Suprapubic skin (tissue), 4 donors: ENCODE data around the gene ANKRD33. TPM values are rescaled to one million over a fixed set of nuclear protein-coding genes. Genes with fewer than 3 reads are reported as not detected.

ENCODE experiments used
- DNase-seq, 2 donors: peaks; one replicate each; pipeline ENCODE4 v3.0.0-alpha.2; 2019; ENCODE audit warnings: low spot score in 2 of 2
- H3K27ac ChIP-seq: fragments of 200-600 bp; sonication (generic); one replicate; pipeline ENCODE4 v1.5.1; 2019
- H3K27me3 ChIP-seq: fragments of 200-600 bp; sonication (generic); one replicate; pipeline ENCODE4 v1.5.1; 2019
- H3K36me3 ChIP-seq: fragments of 200-600 bp; sonication (generic); one replicate; pipeline ENCODE4 v1.5.1; 2019
- H3K4me1 ChIP-seq: fragments of 200-600 bp; sonication (generic); one replicate; pipeline ENCODE4 v1.5.1; 2019
- H3K4me3 ChIP-seq: fragments of 200-600 bp; sonication (generic); one replicate; pipeline ENCODE4 v1.5.1; 2019; ENCODE audit warnings: mild to moderate bottlenecking
- H3K9me3 ChIP-seq: fragments of 200-600 bp; sonication (generic); one replicate; pipeline ENCODE4 v1.5.1; 2019
- CTCF ChIP-seq, 2 donors: fragments of 200-600 bp in 1 of 2; fragments of 450-650 bp in 1 of 2; sonication (generic) in 1 of 2; IDR thresholded peaks; one replicate each; pipeline ENCODE4 v1.5.1; 2016 to 2019; ENCODE audit warnings: antibody characterized with exemption in 2 of 2, mild to moderate bottlenecking in 1 of 2, moderate library complexity in 1 of 2
- EP300 ChIP-seq: sonication (generic); formaldehyde crosslinking; IDR thresholded peaks from one replicate; pipeline ENCODE4 v1.6.1; 2017; ENCODE audit warnings: antibody characterized with exemption
- POLR2A ChIP-seq, 2 donors: fragments of 450-650 bp; IDR thresholded peaks; one replicate each; pipeline ENCODE4 v1.6.1; 2017; ENCODE audit warnings: antibody characterized with exemption in 2 of 2, mild to moderate bottlenecking in 2 of 2, moderate library complexity in 2 of 2
- POLR2AphosphoS5 ChIP-seq, 3 donors: sonication (generic); formaldehyde crosslinking; IDR thresholded peaks; one replicate each; pipeline ENCODE4 v1.6.1; 2017; ENCODE audit warnings: antibody characterized with exemption in 3 of 3
- WGBS: methylation state at CpG from one replicate; pipeline ENCODE4 v1.1.5; 2018; 5-methylcytosine and 5-hydroxymethylcytosine counted together
- total RNA-seq, 4 donors: library from RNA; depleted of rRNA; stranded (reverse); fragments of >200 nt; gene quantifications; one replicate each; pipeline ENCODE4 v1.1.0, GENCODE V29; 2016

Gene ANKRD33
- total RNA-seq, result not detected

GRCh38 chr12:51887476-51888315, at the start of gene ANKRD33:
Gene ANKRD33 (plus strand): TSS chr12:51888103. CDS start chr12:51888187, 84 bp downstream.
- Histone ChIP-seq H3K36me3 (no peaks in the 10 kb centered on the region), H3K4me3 (no peak within 1 kb of the TSS), H3K4me1 (peaks cover 15% of the 10 kb centered on the region), H3K27ac (no peak within 1 kb of the TSS), H3K27me3 (no peaks in the 10 kb centered on the region), H3K9me3 (no peaks in the 10 kb centered on the region)
- 56% methylated on average over 29 of the region's 41 CpGs for WGBS
- no peak for TF ChIP-seq POLR2AphosphoS5 (IDR thresholded peaks at IDR 0.05)
- TF ChIP-seq POLR2A (IDR thresholded peaks at IDR 0.05), result no peak
- no peak for TF ChIP-seq EP300
- DNase-seq, result peak; percentile 32 to 78

- no peak for TF ChIP-seq POLR2AphosphoS5 (IDR thresholded peaks at IDR 0.05)
- no peak for TF ChIP-seq EP300
- no peak for TF ChIP-seq POLR2A (IDR thresholded peaks at IDR 0.05)
- TF ChIP-seq CTCF (IDR thresholded peaks at IDR 0.05), result no peak
- no peak overlapping the region for H3K27ac ChIP-seq
- no peaks in the 10 kb centered on the region for H3K4me1 ChIP-seq
- no peaks in the 10 kb centered on the region for H3K9me3 ChIP-seq
- no peak for DNase-seq
- peaks cover 20% of the 10 kb centered on the region for H3K27me3 ChIP-seq
- H3K36me3 ChIP-seq, result no peaks in the 10 kb centered on the region
- WGBS, result 47% methylated on average over 3 of the region's 4 CpGs
- H3K4me3 ChIP-seq, result no peak overlapping the region
Observed at GRCh38 chr12:51838762-51839161, 49.1 kb upstream of the ANKRD33 start.

- 66% methylated on average over 5 of the region's 5 CpGs for WGBS
- H3K4me3 ChIP-seq, result no peak overlapping the region
- TF ChIP-seq EP300 (no peak), POLR2AphosphoS5 (IDR thresholded peaks at IDR 0.05) (no peak), CTCF (IDR thresholded peaks at IDR 0.05) (no peak), POLR2A (IDR thresholded peaks at IDR 0.05) (no peak)
- H3K27me3 ChIP-seq, result peaks cover 19% of the 10 kb centered on the region
- H3K36me3 ChIP-seq, result no peaks in the 10 kb centered on the region
- no peaks in the 10 kb centered on the region for H3K4me1 ChIP-seq
- DNase-seq, result no peak
- no peaks in the 10 kb centered on the region for H3K9me3 ChIP-seq
- no peak overlapping the region for H3K27ac ChIP-seq
Observed at GRCh38 chr12:51839310-51839947, 48.5 kb upstream of the ANKRD33 start.

- no peaks in the 10 kb centered on the region for H3K4me1 ChIP-seq
- TF ChIP-seq POLR2A (IDR thresholded peaks at IDR 0.05) (no peak), EP300 (no peak), POLR2AphosphoS5 (IDR thresholded peaks at IDR 0.05) (no peak), CTCF (IDR thresholded peaks at IDR 0.05) (no peak)
- H3K27me3 ChIP-seq, result peaks cover 22% of the 10 kb centered on the region
- no peak for DNase-seq
- H3K36me3 ChIP-seq, result no peaks in the 10 kb centered on the region
- H3K9me3 ChIP-seq, result no peaks in the 10 kb centered on the region
- no peak overlapping the region for H3K27ac ChIP-seq
- H3K4me3 ChIP-seq, result no peak overlapping the region
- WGBS, result no CpG with 5 or more reads among the region's 6 CpGs
Observed at GRCh38 chr12:51840966-51841365, 46.9 kb upstream of the ANKRD33 start.

- WGBS, result 55% methylated on average over 6 of the region's 6 CpGs
- H3K9me3 ChIP-seq, result no peaks in the 10 kb centered on the region
- TF ChIP-seq EP300 (no peak), POLR2AphosphoS5 (IDR thresholded peaks at IDR 0.05) (no peak), POLR2A (IDR thresholded peaks at IDR 0.05) (no peak), CTCF (IDR thresholded peaks at IDR 0.05) (no peak)
- H3K27me3 ChIP-seq, result peaks cover 27% of the 10 kb centered on the region
- H3K4me1 ChIP-seq, result peaks cover 6% of the 10 kb centered on the region
- no peaks in the 10 kb centered on the region for H3K36me3 ChIP-seq
- no peak overlapping the region for H3K27ac ChIP-seq
- H3K4me3 ChIP-seq, result no peak overlapping the region
- DNase-seq, result no peak
Observed at GRCh38 chr12:51841727-51842126, 46.2 kb upstream of the ANKRD33 start.
